ENCODE measurements around the gene MAP3K13. TPM values are rescaled to one million over a fixed set of nuclear protein-coding genes. Genes with fewer than 3 reads are reported as not detected.
"Not testable (repeated sequence)": the region's sequence is repeated elsewhere in the genome, so short reads cannot be mapped to it uniquely, and the experiment has no call there.

The MAP3K13 gene
- total and polyA plus RNA-seq, 2 donors: 11.3 to 34.5 TPM

GRCh38 chr3:185418561-185418977, 55.6 kb downstream of the MAP3K13 start:
- not testable (repeated sequence) for H3K4me3 ChIP-seq (ENCODE audit: low read length in 2 of 2); DNase-seq (ENCODE audit: low read depth in 6 of 9, low spot score in 9 of 9); H3K4me1 ChIP-seq (ENCODE audit: control insufficient read depth in 2 of 2, insufficient read depth in 2 of 2, low read length in 2 of 2); H3K27me3 ChIP-seq (ENCODE audit: control insufficient read depth in 2 of 2, insufficient read depth in 1 of 2, low read length in 1 of 2); H3K36me3 ChIP-seq (ENCODE audit: control insufficient read depth in 2 of 2, insufficient read depth in 2 of 2, low read length in 1 of 2); H3K9me3 ChIP-seq (ENCODE audit: control insufficient read depth in 2 of 2, insufficient read depth in 1 of 2, low read length in 1 of 2); H3K27ac ChIP-seq (ENCODE audit: low read depth in 1 of 2, low read length in 1 of 2)
- 95% methylated on average over 11 of the region's 11 CpGs for WGBS

DNA sequence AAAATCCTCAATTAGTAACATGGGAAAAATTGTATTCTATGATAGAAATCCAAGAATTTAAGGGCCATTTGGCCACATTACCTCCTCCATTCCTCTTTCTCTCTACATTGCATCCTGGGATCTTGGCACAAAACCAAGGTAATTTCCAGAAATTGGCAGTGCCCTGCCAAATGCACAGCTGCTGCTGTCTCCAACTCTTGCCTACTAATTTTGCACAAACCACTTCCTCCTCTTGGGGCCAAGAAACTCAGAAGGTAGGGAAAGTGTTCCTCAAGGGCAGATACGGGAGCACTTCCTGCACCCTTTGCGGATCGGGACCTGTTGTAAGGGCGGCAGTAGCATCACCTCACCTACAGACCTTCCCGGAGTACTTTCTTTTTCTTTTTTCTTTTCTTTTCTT, 57.8 kb downstream of the MAP3K13 start:
- Histone ChIP-seq H3K27me3 (ENCODE audit: control insufficient read depth in 2 of 2, insufficient read depth in 1 of 2, low read length in 1 of 2) (no peaks in the 10 kb centered on the region), H3K4me3 (ENCODE audit: low read length in 2 of 2) (no peak overlapping the region), H3K36me3 (ENCODE audit: control insufficient read depth in 2 of 2, insufficient read depth in 2 of 2, low read length in 1 of 2) (no peaks in the 10 kb centered on the region), H3K9me3 (ENCODE audit: control insufficient read depth in 2 of 2, insufficient read depth in 1 of 2, low read length in 1 of 2) (no peaks in the 10 kb centered on the region), H3K27ac (ENCODE audit: low read depth in 1 of 2, low read length in 1 of 2) (no peak overlapping the region), H3K4me1 (ENCODE audit: control insufficient read depth in 2 of 2, insufficient read depth in 2 of 2, low read length in 2 of 2) (no peaks in the 10 kb centered on the region)
- 71% methylated on average over 5 of the region's 5 CpGs for WGBS
- no peak for DNase-seq (ENCODE audit: low read depth in 6 of 9, low spot score in 9 of 9)

DNA sequence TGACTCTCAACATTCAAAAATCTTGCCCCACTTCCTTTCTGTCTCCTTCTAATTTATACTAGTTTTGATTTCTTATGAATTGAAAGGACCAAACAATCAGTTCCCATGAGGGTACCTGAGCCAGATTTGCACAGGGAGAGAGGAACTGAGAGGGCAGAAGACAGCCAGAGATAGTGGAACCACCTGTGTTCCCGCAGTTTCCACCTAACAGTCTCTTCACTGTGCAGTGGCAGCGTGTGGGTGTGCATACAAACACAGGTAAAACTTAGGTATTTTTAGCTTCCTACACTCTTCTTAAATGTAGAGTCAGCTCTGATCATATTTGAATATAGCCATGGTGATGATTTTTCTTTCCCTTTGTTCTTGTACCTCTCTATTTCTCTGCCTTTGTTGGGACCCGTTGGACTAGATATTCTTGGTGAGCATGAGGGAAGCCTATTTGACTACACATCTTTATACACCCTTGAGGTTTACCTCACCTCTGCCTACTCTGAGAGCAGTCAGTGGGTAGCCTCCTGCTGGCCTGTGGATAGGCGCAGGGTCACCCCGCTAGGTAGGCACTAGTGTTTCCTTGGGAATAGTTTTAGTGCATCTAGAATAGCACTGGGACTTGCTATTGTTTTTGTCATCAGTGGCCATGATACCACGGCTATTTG, 58.8 kb downstream of the MAP3K13 start:
- H3K27me3 ChIP-seq (ENCODE audit: control insufficient read depth in 2 of 2, insufficient read depth in 1 of 2, low read length in 1 of 2): no peaks in the 10 kb centered on the region
- WGBS: 94% methylated on average over 6 of the region's 6 CpGs
- no peaks in the 10 kb centered on the region for H3K36me3 ChIP-seq (ENCODE audit: control insufficient read depth in 2 of 2, insufficient read depth in 2 of 2, low read length in 1 of 2)
- H3K9me3 ChIP-seq (ENCODE audit: control insufficient read depth in 2 of 2, insufficient read depth in 1 of 2, low read length in 1 of 2): no peaks in the 10 kb centered on the region
- DNase-seq (ENCODE audit: low read depth in 6 of 9, low spot score in 9 of 9): no peak
- no peak overlapping the region for H3K27ac ChIP-seq (ENCODE audit: low read depth in 1 of 2, low read length in 1 of 2)
- H3K4me3 ChIP-seq (ENCODE audit: low read length in 2 of 2): no peak overlapping the region
- no peaks in the 10 kb centered on the region for H3K4me1 ChIP-seq (ENCODE audit: control insufficient read depth in 2 of 2, insufficient read depth in 2 of 2, low read length in 2 of 2)

- no peaks in the 10 kb centered on the region for H3K36me3 ChIP-seq (ENCODE audit: control insufficient read depth in 2 of 2, insufficient read depth in 2 of 2, low read length in 1 of 2)
- H3K4me1 ChIP-seq (ENCODE audit: control insufficient read depth in 2 of 2, insufficient read depth in 2 of 2, low read length in 2 of 2): no peaks in the 10 kb centered on the region
- no peaks in the 10 kb centered on the region for H3K27me3 ChIP-seq (ENCODE audit: control insufficient read depth in 2 of 2, insufficient read depth in 1 of 2, low read length in 1 of 2)
- DNase-seq (ENCODE audit: low read depth in 6 of 9, low spot score in 9 of 9): no peak
- H3K27ac ChIP-seq (ENCODE audit: low read depth in 1 of 2, low read length in 1 of 2): no peak overlapping the region
- WGBS: 97% methylated on average over 4 of the region's 4 CpGs
- H3K9me3 ChIP-seq (ENCODE audit: control insufficient read depth in 2 of 2, insufficient read depth in 1 of 2, low read length in 1 of 2): no peaks in the 10 kb centered on the region
- H3K4me3 ChIP-seq (ENCODE audit: low read length in 2 of 2): no peak overlapping the region
Measured at GRCh38 chr3:185422677-185423076, 59.7 kb downstream of the MAP3K13 start.

GRCh38 chr3:185423178-185423577, 60.2 kb downstream of the MAP3K13 start:
- H3K4me1 ChIP-seq (ENCODE audit: control insufficient read depth in 2 of 2, insufficient read depth in 2 of 2, low read length in 2 of 2): no peaks in the 10 kb centered on the region
- H3K4me3 ChIP-seq (ENCODE audit: low read length in 2 of 2): no peak overlapping the region
- H3K27ac ChIP-seq (ENCODE audit: low read depth in 1 of 2, low read length in 1 of 2): no peak overlapping the region
- H3K36me3 ChIP-seq (ENCODE audit: control insufficient read depth in 2 of 2, insufficient read depth in 2 of 2, low read length in 1 of 2): no peaks in the 10 kb centered on the region
- 80% methylated on average over 3 of the region's 3 CpGs for WGBS
- H3K27me3 ChIP-seq (ENCODE audit: control insufficient read depth in 2 of 2, insufficient read depth in 1 of 2, low read length in 1 of 2): no peaks in the 10 kb centered on the region
- no peak for DNase-seq (ENCODE audit: low read depth in 6 of 9, low spot score in 9 of 9)
- H3K9me3 ChIP-seq (ENCODE audit: control insufficient read depth in 2 of 2, insufficient read depth in 1 of 2, low read length in 1 of 2): no peaks in the 10 kb centered on the region

DNA sequence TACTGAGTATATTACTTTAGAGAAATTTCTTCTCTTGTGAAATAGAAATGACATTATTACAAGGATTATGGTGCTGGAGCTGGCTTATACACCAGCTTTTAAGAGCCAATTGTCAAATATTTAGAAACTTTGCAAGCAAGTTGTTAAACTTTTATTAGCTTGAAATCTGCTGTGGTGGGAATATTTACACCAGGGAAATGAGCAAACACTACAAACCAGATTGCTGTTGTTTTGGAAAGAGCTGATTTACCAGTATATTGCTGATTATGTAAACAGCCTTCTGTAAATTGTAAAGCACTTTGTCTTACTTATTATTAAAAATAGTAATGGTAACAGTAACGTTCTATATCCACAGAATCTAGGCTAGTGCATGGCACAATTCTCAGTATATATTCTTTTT, 61.5 kb downstream of the MAP3K13 start:
- H3K36me3 ChIP-seq (ENCODE audit: control insufficient read depth in 2 of 2, insufficient read depth in 2 of 2, low read length in 1 of 2): no peaks in the 10 kb centered on the region
- WGBS: 100% methylated on average over 1 of the region's 1 CpG
- H3K9me3 ChIP-seq (ENCODE audit: control insufficient read depth in 2 of 2, insufficient read depth in 1 of 2, low read length in 1 of 2): no peaks in the 10 kb centered on the region
- H3K4me1 ChIP-seq (ENCODE audit: control insufficient read depth in 2 of 2, insufficient read depth in 2 of 2, low read length in 2 of 2): no peaks in the 10 kb centered on the region
- H3K27me3 ChIP-seq (ENCODE audit: control insufficient read depth in 2 of 2, insufficient read depth in 1 of 2, low read length in 1 of 2): no peaks in the 10 kb centered on the region
- H3K4me3 ChIP-seq (ENCODE audit: low read length in 2 of 2): no peak overlapping the region
- DNase-seq (ENCODE audit: low read depth in 6 of 9, low spot score in 9 of 9): no peak
- H3K27ac ChIP-seq (ENCODE audit: low read depth in 1 of 2, low read length in 1 of 2): no peak overlapping the region

- no peaks in the 10 kb centered on the region for H3K36me3 ChIP-seq (ENCODE audit: control insufficient read depth in 2 of 2, insufficient read depth in 2 of 2, low read length in 1 of 2)
- H3K27me3 ChIP-seq (ENCODE audit: control insufficient read depth in 2 of 2, insufficient read depth in 1 of 2, low read length in 1 of 2): no peaks in the 10 kb centered on the region
- H3K4me1 ChIP-seq (ENCODE audit: control insufficient read depth in 2 of 2, insufficient read depth in 2 of 2, low read length in 2 of 2): no peaks in the 10 kb centered on the region
- H3K9me3 ChIP-seq (ENCODE audit: control insufficient read depth in 2 of 2, insufficient read depth in 1 of 2, low read length in 1 of 2): no peaks in the 10 kb centered on the region
- no peak for DNase-seq (ENCODE audit: low read depth in 6 of 9, low spot score in 9 of 9)
- no peak overlapping the region for H3K27ac ChIP-seq (ENCODE audit: low read depth in 1 of 2, low read length in 1 of 2)
- 98% methylated on average over 4 of the region's 4 CpGs for WGBS
- H3K4me3 ChIP-seq (ENCODE audit: low read length in 2 of 2): no peak overlapping the region
Measured at GRCh38 chr3:185430375-185430774, 67.4 kb downstream of the MAP3K13 start.

- Histone ChIP-seq H3K9me3 (ENCODE audit: control insufficient read depth in 2 of 2, insufficient read depth in 1 of 2, low read length in 1 of 2) (no peaks in the 10 kb centered on the region), H3K27ac (ENCODE audit: low read depth in 1 of 2, low read length in 1 of 2) (no peak overlapping the region), H3K36me3 (ENCODE audit: control insufficient read depth in 2 of 2, insufficient read depth in 2 of 2, low read length in 1 of 2) (no peaks in the 10 kb centered on the region), H3K4me3 (ENCODE audit: low read length in 2 of 2) (no peak overlapping the region), H3K27me3 (ENCODE audit: control insufficient read depth in 2 of 2, insufficient read depth in 1 of 2, low read length in 1 of 2) (no peaks in the 10 kb centered on the region), H3K4me1 (ENCODE audit: control insufficient read depth in 2 of 2, insufficient read depth in 2 of 2, low read length in 2 of 2) (no peaks in the 10 kb centered on the region)
- DNase-seq (ENCODE audit: low read depth in 6 of 9, low spot score in 9 of 9): no peak
- 96% methylated on average over 7 of the region's 7 CpGs for WGBS
Measured at GRCh38 chr3:185439745-185440466, 77.0 kb downstream of the MAP3K13 start.

DNA sequence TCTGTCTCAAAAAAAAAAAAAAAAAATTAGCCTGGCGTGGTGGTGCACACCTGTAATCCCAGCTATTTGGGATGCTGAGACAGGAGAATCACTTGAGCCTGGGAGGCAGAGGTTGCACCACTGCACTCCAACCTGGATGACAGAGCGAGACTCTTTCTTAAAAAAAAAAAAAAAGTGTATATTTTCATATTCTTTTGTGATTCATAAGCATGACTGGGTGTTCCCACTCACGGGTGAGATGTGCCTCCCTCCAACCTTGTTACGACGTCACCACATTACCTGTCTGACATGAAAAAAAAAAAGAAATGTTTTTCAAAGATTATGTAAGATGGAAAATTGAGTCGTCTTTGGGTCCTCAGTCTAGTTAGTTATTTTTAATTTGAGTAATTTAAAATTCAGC, 79.1 kb downstream of the MAP3K13 start:
- 97% methylated on average over 6 of the region's 6 CpGs for WGBS
- H3K4me1 ChIP-seq (ENCODE audit: control insufficient read depth in 2 of 2, insufficient read depth in 2 of 2, low read length in 2 of 2): no peaks in the 10 kb centered on the region
- no peak overlapping the region for H3K4me3 ChIP-seq (ENCODE audit: low read length in 2 of 2)
- no peaks in the 10 kb centered on the region for H3K36me3 ChIP-seq (ENCODE audit: control insufficient read depth in 2 of 2, insufficient read depth in 2 of 2, low read length in 1 of 2)
- no peaks in the 10 kb centered on the region for H3K27me3 ChIP-seq (ENCODE audit: control insufficient read depth in 2 of 2, insufficient read depth in 1 of 2, low read length in 1 of 2)
- no peaks in the 10 kb centered on the region for H3K9me3 ChIP-seq (ENCODE audit: control insufficient read depth in 2 of 2, insufficient read depth in 1 of 2, low read length in 1 of 2)
- H3K27ac ChIP-seq (ENCODE audit: low read depth in 1 of 2, low read length in 1 of 2): no peak overlapping the region
- no peak for DNase-seq (ENCODE audit: low read depth in 6 of 9, low spot score in 9 of 9)
